NK-92 (cell line): ENCODE data around the gene NAALADL2.
"Not testable (repeated sequence)": the region's sequence is repeated elsewhere in the genome, so short reads cannot be mapped to it uniquely, and the experiment has no call there.

Experiments
- DNase-seq: peaks from one replicate; lab custom pipeline; 2025; ENCODE audit not compliant: unreplicated experiment; lab: John Stamatoyannopoulos, UW

Gene NAALADL2

DNA sequence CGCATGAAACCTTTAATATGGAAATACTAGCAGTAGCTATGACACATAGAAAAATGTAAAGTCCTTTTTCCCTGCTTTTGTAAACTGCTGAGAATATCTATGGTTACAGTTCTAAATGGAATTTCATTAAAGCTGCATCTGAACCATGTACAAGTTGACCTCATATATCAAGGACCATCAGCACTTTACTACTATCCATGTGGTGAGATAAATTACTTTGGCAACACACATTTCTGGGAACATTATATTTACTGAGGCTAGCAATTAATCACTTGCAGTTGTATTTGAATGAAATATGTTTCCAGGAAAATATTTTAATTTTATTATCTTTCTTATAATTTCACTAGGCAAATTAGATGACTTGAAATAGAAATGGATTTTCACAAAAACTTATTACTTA is 545.5 kb downstream of the NAALADL2 start:
- no peak for DNase-seq

DNA sequence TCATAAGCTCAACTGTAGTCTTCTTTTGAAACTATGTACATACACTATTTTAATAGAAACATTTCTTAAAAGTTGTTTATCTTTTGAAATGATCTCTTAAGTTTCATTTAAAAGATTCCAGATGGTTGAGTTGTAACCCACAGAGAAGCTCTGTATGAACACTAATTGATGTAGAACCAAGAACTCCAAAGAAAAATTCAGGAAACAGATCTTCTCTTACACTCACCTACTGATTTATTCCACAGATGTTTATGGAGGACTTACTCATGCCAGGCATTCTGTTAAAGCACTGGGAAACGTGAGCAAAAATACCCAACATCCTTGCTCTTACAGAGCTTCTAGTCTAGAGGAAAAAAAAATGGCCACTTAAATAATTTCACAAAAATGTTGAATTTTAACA is 551.1 kb downstream of the NAALADL2 start:
- no peak for DNase-seq

- no peak for DNase-seq
These were observed 552.3 kb downstream of the NAALADL2 start for GRCh38 chr3:175411405-175411804.

DNA sequence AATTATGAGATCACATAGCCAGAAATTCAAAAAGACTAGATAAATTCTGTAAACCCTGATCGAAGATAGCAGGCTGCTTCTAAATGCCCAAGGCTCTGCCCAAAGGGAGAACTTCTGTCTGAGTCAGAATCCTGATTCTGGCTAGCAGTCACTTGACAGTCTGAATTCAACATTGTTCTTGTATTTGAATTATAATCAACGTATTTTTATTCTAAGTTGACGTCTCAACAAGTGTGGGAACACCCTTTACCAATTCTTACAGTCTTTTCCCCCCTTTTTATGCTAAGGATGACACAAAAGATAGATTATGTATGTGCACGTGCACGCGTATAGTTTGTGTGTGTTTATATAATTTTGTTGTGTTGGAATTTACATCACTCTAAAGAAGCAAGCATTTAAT is 552.8 kb downstream of the NAALADL2 start:
- no peak for DNase-seq

- no peak for DNase-seq
These were observed 554.8 kb downstream of the NAALADL2 start for GRCh38 chr3:175413926-175414325.

DNA sequence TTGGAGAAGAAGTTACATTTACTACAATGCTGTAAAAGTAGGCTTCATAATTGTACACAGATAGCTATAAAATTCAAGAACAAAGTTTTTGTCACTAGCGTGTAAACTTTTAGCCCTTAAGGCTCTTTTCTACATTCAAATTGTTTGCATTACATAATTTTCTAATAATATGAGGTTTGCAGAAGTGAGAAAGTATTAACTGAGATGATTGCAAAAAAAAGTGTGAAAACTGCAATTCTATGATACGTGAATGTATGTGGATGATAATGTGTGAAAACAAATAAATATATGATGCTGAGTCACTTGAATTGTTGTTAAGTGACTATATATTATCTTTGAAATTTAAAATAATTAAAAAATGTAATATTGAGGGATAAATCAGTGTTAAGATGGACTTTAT is 557.5 kb downstream of the NAALADL2 start:
- no peak for DNase-seq

DNA sequence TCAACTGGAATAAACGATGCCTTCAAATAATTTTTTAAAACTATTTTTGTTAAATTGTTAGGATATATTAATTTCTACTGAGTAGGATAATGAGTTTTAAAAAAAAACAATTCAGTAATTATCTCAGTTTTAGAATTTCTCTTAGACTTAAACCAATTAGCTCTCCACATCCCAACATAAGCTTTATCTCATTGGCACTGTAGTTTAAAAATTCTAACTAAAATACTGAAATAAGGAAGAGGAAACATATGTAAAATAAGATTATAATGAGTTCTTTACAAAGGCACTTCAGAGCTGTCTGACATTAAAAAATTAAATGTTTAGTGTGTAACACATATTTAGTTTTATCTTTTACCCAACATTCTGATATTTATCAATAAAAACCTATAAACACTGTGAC is 558.3 kb downstream of the NAALADL2 start:
- no peak for DNase-seq

DNA sequence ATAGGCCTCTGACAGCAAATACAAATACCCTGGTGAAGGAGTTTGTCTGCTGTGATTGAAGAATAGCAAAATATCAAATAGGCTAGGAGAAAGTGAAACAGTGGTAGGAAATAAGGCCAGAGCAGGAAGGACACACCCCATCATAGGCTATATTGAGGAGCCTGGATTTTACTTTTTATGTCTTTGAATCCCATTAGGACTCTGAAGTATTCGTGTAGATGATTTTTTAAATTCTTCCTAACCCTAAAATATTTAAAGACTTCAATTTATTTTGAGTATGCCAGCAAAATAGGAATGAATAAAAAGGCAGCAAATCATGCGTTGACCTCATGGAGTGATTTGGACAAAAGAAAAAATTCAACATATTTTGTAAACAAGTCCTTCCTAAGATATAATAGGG is 562.8 kb downstream of the NAALADL2 start:
- DNase-seq, result no peak

DNA sequence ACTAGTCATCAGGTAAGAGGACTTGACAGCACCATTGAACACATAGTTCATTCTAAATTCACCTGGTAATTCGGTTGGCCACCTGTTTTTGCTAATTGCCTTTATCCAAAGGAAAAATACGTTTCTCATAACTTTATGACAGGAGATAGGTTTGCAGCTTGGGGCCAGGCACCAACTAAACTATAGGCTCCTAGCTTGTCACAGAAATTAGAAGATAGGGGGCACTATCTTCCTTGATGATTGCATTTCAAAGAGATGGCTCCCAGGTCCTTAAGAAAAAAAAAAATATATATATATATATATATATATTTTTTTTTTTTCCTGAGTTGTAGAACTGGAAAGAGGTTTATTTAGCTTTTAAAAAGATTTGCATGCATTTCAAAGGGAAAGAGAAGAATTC is 563.6 kb downstream of the NAALADL2 start:
- no peak for DNase-seq

DNA sequence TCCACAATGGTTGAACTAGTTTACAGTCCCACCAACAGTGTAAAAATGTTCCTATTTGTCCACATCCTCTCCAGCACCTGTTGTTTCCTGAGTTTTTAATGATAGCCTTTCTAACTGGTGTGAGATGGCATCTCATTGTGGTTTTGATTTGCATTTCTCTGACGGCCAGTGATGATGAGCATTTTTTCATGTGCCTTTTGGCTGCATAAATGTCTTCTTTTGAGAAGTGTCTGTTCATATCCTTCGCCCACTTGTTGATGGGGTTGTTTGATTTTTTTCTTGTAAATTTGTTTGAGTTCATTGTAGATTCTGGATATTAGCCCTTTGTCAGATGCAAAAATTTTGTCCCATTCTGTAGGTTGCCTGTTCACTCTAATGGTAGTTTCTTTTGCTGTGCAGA is 564.7 kb downstream of the NAALADL2 start:
- DNase-seq, result not testable (repeated sequence)

DNA sequence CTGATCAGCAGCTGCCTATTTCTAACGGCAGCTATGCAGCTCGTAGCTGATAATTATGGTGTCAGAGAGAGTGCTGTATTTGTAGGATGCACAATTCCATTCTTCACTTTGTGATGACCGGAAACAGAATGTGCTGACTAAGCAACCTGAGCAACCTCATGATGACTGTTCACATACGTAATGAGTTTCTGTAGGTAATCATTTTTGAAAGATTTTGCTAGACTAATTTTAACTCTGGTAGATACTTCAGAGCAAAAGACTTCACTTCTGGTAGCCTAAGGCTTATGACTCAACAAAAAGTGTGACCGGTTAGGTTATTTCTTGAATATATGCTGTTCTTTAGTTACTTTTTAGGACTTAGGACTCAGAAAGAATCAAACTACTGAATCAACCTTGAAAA is 567.7 kb downstream of the NAALADL2 start:
- DNase-seq, result no peak

- no peak for DNase-seq
These were observed 569.3 kb downstream of the NAALADL2 start for GRCh38 chr3:175428466-175428865.

GRCh38 chr3:175430983-175431773 is 572.0 kb downstream of the NAALADL2 start:
- DNase-seq, result no peak

DNA sequence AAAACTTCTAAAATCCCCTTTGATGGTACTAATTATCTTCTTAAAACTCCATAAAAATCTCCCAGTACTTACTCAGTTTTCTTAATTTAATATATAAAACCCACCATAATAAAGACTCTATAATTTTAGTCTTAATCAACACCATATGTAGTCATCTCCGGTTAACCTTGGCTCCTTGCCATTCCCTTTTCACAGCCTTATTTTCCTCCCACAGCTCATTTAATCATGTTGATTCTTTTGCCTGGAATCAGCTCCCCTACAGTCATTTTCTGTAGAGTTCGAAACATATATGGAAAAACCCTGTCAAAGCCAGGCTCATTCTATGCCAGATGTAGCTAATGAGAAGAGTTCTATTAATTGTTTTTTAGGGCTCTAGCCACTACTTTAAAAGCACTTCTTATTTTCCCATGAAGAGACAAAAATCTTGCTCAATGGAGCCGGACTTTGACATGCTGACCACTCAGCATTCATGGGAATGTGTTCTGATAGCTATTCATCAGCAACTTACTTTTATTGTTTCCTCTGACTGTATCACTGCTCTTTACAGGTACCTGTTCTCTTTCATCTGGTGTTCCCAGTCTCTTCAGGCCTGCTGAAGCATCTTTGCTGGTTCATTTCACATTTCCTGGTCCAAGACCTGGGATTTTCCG is 573.4 kb downstream of the NAALADL2 start:
- DNase-seq, result no peak

DNA sequence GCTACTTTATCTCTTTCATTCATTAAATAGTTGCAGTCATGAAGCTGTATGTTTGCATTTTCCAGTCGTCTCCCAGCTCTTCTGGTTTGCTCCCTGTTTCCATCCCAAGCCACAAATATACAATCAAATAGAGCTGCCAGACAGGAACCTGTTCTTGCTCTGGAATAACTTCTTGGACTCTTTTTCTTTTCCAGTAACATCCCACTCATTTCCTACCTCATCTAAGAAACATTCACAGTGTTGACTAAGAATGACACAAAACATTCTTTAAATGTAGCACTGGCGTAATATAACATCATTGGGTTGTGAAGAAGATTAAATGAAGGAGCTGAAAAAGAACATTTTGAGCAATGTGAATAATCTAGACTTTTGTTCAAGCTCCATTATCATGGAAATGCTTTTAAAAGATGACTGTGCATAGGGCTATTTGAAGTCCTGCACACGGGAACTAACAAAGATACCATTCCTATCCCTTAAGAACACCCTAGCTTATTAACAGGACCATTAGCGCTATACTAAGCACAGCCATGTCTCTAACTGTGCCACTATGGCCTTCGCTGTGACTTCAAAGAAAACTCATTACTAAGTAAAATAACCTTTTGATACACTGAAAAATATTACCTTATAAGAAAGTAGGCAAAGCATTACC is 574.0 kb downstream of the NAALADL2 start:
- DNase-seq, result no peak

- DNase-seq, result no peak
These were observed 575.4 kb downstream of the NAALADL2 start for GRCh38 chr3:175434561-175434960.

DNA sequence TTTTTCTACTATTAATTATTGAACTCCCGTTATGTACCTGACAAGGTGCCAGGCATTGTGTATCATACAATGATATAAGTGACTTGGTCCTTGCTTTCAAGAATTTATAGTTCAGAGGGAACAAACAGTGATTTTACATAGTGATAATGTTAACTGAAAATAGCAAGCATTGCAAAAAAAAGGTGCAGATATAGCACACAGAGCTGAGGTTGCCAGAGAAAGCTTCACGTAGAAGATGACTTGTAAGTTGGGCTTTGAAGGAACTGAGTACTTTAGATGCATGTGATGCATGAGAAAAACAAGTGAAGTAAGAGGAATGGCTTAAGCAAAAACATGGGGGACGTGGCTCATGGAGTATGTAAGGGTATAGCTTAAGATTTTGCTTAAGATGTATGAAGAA is 584.5 kb downstream of the NAALADL2 start:
- no peak for DNase-seq

DNA sequence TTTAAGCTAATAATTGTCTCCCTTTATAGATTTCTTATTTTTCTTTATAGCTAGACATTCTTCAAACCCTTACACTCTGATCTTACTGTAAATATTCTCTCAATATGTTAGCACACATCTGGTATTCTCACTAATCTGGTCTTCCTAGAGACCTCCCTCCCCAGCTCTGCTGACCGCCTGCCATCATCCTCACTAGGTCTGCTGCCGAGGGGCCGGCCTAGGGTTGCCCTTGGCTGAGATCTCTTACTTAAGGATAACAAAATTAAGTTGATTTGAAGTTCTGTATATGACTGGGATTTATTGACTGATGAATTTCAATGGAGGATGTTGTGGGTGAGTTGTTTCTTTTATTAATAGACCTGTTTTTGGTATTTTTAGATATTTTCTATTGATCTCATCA is 586.6 kb downstream of the NAALADL2 start:
- no peak for DNase-seq

- DNase-seq, result no peak
These were observed 588.4 kb downstream of the NAALADL2 start for GRCh38 chr3:175447521-175447920.

GRCh38 chr3:175453361-175453760 is 594.2 kb downstream of the NAALADL2 start:
- no peak for DNase-seq

DNA sequence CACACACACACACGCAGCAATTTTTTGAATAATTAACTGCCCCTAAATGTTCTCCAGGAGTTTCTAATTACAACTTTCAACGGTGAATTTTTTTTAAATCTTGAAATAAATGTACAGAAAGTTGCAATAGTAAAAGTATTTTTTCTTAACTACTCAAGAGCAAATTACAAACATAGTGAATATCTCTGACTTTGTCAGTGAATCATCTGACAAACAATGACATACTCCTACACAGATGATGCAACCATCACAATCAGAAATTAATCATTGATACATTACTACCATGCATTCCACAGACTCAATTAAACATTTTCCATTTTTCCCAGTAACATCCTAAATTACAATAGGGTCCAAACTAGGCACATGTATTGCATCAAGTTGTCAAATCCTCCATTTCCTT is 597.3 kb downstream of the NAALADL2 start:
- DNase-seq, result no peak

DNA sequence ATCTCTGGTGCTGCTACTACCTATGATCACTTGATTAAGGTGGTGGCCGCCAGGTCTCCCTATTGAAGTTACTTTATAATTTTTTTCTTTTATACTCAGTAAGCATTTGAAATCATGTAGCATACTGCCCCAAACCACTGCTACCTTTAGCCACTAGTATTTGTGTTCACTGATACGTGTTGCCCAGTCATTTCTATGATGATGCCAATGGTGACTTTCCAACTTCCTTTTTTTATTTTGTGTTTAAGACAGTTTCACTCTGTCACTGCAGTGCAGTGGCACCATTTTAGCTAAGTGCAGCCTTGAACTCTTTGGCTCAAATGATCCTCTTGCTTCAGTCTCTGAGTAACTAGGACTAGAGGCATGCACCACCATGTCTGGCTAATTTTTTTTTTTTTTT is 598.2 kb downstream of the NAALADL2 start:
- DNase-seq, result no peak
